HG03060 (cell line): ENCODE data around the gene RARB.
A peak's percentile ranks its signal among the peaks of the same experiment; 100 is the strongest.

ENCODE experiments used
- ATAC-seq: cut with Tn5 transposase; IDR thresholded peaks from one replicate; pipeline ENCODE4 v1.9.1; 2021; ENCODE audit warnings: low read depth, moderate number of reproducible peaks; ENCODE audit not compliant: unreplicated experiment

The RARB gene

GRCh38 chr3:25420885-25421284 lies 7.2 kb upstream of the RARB start:
- no peak for ATAC-seq

GRCh38 chr3:25421747-25422146 lies 6.3 kb upstream of the RARB start:
- no peak for ATAC-seq

DNA sequence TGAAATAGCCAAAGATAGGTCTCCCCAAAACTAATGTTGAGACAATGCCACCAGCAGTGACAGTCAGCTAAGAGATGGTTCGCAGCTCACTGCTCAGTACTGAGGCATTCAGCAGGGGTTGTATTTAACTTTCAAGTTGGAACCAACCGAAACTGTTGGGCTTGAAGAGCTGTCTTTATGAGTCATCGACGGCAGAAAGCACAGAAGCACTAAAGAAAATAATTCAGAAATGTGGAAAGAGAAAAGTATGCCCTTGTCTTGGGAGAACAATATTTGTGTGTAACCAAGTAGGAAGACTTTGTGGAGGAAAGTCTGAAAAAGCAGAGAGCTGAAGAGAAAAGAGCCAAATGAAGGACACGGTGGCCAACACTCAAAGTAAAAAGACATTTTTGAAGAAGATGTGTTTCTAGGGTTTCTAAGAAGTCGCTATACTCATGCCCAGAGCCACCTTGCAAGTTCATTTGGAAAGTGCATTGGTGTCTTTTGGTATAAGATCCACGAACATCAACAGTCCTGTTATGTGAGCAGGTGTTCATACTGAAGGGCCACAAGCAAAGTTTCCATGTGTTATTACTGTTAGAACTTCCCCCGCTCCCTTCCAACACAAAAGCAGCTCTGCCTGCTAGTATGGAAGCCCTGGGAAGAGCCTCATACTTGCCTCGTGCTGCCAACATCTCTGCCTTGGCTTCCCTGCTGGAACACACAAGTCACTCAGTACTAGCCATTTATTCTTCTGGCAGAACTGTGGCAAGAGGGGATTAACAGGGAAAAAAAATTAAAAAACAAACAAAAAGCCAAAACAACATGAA lies 4.1 kb upstream of the RARB start:
- ATAC-seq, result peak; percentile 59

DNA sequence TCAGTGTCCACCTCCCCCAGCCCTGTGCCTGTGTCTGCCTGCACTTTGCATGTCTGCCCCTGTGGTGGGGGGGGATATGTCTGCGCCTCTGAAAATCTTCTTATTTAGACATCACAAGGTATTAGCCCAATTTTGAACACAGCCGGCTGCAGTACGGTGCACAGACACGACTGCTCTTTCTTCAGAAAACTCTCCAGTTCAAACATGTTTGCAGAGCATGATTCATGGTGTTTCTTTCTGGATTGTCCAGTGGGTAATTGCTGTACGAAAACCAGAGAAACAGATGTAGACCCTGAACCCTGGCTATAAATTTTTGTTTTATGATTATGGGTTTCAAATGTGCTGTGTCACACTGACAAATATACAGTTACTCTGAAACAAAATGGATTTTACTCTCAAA lies 3.4 kb upstream of the RARB start:
- no peak for ATAC-seq

DNA sequence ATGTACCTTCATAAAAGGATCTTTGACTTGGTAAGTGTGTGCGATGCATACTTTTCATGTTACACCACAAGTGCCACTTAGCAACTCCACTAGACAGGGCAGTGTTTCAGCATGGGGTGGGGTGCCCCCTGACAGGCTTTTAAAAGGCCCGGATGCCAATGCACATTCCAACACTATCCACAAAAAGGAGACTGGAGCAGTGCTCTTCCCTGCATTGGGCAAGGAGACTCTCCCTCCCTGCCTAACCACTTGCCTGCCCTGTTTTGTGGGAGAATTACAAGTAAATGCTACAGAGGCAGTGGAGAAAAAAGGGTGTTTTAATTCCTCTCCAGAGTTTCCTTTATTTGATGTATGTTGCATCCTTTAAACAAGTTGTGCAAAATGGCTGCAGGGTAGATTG lies 1.7 kb upstream of the RARB start:
- no peak for ATAC-seq

DNA sequence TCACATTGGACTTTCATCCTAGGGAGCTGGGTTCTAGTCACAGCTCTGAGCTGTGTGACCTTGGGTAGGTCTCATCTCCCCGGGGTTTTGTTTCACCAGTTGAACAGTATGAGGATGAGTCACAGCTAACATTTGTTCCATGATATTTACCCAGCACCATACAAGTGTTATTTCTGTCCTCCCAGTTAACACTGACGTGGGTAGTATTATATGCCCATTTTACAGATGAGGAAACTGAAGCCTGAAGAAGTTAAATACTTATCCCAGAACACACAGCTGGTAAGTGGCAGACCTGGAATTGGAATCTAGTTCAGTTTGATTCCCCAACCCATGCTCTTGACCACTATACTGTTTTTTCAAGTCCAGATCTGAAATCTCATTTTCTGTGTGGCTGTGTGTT lies 908 bp upstream of the RARB start:
- ATAC-seq, result no peak

- no peak for ATAC-seq
These were observed 511 bp upstream of the RARB start for GRCh38 chr3:25427563-25427941.

GRCh38 chr3:25428789-25429335 lies 799 bp downstream of the RARB start:
- no peak for ATAC-seq

- ATAC-seq, result no peak
These were observed 1.6 kb downstream of the RARB start for GRCh38 chr3:25429361-25430286.

DNA sequence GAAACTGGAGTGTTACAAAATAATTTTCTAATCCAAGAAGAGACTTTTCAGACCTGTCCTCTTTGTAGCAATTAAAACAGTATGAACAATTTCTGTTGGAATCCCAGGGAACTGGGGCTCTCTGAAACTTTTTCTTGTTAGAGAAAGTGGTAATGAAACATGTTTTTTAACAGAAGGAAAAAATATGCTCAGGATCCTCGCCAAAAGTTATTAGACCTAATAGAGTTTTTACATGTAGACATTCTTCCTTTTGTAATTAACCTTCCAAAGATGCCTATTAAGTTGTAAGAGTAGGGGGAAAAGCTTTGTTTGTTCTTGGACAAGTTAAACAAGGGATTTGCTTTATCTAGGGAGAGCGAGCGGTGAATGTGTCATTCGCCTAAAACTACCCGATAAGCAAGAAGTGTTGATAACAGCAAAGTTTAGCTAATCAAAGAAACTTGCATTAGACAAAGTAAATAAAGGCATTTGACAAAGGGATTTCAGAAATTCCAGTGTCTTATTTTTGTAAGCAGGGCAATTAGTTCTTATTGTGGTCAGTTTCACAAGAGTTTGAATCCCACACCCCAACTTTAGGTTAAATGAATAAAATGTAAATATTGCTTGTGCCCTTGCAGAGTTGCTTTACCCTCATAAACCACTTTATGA lies 2.3 kb downstream of the RARB start:
- ATAC-seq, result no peak

DNA sequence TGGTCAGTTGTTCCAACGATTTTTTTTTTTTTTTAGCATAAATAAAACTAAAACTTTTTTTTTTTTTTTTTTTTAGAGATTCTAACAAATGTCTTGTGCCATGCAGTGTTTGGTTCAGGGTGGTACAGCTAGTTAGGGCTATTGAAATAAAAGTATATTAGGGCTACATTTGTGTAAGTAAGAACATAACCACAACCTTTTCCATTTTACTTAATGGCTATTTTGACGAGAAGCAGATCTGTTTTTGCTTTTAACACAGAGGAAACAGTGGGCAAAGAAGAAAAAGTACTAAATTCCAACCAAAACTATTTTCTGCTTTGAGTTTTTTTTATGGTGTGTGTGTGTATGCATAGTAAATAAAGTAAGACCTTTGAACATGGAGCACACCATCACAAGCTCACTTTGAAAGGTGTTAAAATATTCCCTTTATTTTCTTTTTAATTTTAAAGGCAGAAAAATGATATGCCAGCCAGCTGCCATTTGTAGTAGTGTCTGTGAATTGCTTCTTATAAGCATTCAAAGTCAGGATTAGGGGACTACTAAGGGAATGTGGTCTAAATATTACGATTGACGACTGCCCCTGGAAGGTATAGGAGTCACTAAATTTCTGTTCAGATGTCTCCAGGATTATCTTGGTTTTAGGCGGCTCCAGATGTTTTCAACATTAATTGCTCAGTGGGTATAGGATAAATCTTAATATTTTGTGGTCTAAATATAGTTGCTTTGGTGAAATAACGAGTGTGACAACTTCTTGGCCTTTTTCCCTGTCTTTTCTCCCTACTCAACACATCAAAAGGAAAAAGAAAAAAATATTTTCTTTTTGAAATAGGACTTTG lies 3.1 kb downstream of the RARB start:
- no peak for ATAC-seq

DNA sequence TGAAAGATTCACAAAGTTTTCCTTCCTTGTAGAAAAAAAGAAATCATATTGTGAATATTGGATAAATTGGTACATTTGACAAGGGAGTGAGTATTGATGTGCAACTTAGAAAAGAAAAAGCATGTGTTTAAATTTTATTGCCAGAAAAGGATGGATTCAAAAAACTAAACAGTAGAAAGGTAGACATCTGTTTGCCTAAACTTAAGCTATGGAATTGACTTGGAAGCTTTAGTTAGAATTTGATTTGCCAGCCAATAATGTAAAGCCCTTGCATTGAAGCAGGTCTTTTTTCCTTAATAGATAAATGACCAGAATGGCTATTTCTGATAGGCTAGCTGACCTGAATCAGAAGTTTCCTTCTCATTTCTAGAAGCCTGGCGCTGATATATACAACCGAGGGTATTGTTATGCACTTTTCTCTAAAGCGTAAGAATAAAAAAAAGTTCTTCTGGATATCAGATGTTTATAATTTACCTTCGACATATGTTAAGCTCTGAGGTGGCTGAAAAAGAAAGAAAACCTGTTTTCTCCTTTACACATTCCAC lies 4.2 kb downstream of the RARB start:
- ATAC-seq, result no peak

GRCh38 chr3:25433106-25433505 lies 5.0 kb downstream of the RARB start:
- ATAC-seq, result no peak

- ATAC-seq, result no peak
These were observed 5.8 kb downstream of the RARB start for GRCh38 chr3:25433868-25434267.

GRCh38 chr3:25437953-25438352 lies 9.9 kb downstream of the RARB start:
- ATAC-seq, result no peak

DNA sequence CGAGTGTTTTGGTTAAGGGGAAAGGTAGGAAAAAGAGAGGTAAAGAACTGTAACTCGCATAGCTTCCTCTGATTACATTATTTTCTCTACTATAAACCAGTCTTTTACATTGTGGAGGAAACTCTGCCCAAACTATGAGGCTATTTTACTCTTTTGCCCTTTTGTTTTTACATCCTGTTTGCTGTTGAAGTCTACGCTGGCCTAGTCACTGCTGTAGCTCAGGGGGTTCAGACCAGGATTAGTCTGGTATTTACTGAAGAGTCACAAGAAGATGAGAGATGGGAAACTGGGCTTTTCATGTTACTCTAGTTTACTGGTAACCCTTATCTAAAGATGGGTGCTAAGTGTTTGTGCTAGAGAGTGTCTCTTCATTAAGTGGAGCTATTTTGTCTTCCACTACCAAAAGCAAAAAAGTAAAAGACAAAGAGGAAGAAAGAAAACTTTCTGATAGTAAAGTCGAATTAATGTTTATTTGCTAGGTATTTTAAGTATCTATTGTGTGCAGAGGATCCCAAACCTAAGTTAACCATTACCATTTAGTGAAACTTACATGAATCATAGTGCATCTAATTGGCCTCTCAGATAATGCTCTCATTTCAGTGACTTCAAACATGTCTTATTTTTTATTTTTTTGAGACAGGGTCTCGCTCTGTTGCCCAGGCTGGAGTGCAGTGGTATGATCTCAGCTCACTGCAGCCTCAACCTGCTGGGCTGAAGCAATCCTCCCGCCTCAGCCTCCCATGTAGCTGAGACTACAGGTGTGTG lies 10.9 kb downstream of the RARB start:
- no peak for ATAC-seq

GRCh38 chr3:25441234-25441856 lies 13.3 kb downstream of the RARB start:
- ATAC-seq, result no peak

DNA sequence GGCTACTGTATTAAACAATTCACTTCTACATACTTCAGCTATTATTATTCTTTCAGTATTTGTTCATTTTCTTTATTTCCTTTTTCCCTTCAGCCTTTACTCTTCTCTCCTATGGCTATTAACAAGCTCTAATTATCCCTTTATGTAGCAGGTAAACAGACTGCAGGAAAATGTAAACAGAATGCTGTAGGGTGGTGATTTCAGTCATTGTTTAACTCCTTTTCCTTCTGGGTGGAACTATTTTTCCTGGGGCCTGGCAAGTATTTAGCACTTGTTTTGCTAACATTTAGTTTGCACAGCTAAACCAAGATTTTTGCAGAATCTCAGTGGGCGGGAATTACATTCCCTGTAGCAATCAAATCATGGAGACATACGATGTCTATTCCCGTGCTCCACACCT lies 14.4 kb downstream of the RARB start:
- ATAC-seq, result no peak

DNA sequence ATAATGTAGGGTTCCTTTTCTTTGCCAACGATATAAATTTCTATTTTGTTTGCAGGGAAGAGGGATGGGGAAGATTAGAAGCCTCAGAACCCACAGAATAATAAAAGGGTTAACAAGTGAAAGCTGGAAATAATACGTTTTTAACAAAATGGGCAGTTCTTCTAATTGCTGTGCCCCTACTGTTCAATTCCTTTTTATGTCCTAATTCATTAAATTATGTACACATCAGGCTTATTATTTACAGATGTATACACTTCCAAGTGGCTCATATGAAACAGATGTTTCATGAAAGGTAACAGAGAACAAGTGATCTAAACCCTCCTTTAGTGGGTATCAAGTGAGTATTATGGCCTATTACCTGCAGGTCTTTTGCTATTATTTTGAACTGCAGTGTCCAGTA lies 16.2 kb downstream of the RARB start:
- ATAC-seq, result no peak
